Measurements from ENCODE around the gene IL3.

The IL3 gene

GRCh38 chr5:132044207-132044606 lies 16.2 kb upstream of the IL3 start:
- no peak for TF ChIP-seq CTCF (conservative IDR thresholded peaks at IDR 0.05; ENCODE audit: low read depth, low read length)
- H3K4me3 ChIP-seq (ENCODE audit: low read length): no peak overlapping the region
- DNase-seq (ENCODE audit: low read depth): no peak

- no peak overlapping the region for H3K4me3 ChIP-seq (ENCODE audit: low read length)
- no peak for DNase-seq (ENCODE audit: low read depth)
- no peak for TF ChIP-seq CTCF (conservative IDR thresholded peaks at IDR 0.05; ENCODE audit: low read depth, low read length)
These were observed 13.6 kb upstream of the IL3 start for GRCh38 chr5:132046880-132047299.

DNA sequence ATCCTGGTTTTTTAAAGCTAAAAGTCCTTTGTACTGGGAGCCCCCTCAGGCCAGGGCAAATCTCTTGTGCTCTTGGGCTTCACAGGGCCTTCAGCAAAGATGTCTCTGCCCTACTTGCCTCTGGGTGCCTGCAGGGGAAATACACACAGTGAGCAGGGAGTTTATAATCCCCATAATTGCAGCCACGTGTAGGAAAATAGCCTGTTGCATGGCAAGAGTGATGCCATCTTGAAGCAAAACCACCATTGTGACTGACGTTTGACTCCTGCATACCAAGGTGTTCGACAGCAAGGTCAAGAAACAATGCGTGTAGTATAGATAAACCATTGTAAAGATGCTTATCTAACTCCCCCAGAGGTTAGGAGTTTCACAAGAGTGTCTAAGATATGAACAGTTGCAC lies 11.4 kb upstream of the IL3 start:
- TF ChIP-seq CTCF (conservative IDR thresholded peaks at IDR 0.05; ENCODE audit: low read depth, low read length): no peak
- no peak for DNase-seq (ENCODE audit: low read depth)
- H3K4me3 ChIP-seq (ENCODE audit: low read length): no peak overlapping the region

GRCh38 chr5:132049559-132049958 lies 10.9 kb upstream of the IL3 start:
- TF ChIP-seq CTCF (conservative IDR thresholded peaks at IDR 0.05; ENCODE audit: low read depth, low read length): no peak
- no peak for DNase-seq (ENCODE audit: low read depth)
- no peak overlapping the region for H3K4me3 ChIP-seq (ENCODE audit: low read length)

- no peak for TF ChIP-seq CTCF (conservative IDR thresholded peaks at IDR 0.05; ENCODE audit: low read depth, low read length)
- DNase-seq (ENCODE audit: low read depth): no peak
- no peak overlapping the region for H3K4me3 ChIP-seq (ENCODE audit: low read length)
These were observed 10.3 kb upstream of the IL3 start for GRCh38 chr5:132050136-132050535.

DNA sequence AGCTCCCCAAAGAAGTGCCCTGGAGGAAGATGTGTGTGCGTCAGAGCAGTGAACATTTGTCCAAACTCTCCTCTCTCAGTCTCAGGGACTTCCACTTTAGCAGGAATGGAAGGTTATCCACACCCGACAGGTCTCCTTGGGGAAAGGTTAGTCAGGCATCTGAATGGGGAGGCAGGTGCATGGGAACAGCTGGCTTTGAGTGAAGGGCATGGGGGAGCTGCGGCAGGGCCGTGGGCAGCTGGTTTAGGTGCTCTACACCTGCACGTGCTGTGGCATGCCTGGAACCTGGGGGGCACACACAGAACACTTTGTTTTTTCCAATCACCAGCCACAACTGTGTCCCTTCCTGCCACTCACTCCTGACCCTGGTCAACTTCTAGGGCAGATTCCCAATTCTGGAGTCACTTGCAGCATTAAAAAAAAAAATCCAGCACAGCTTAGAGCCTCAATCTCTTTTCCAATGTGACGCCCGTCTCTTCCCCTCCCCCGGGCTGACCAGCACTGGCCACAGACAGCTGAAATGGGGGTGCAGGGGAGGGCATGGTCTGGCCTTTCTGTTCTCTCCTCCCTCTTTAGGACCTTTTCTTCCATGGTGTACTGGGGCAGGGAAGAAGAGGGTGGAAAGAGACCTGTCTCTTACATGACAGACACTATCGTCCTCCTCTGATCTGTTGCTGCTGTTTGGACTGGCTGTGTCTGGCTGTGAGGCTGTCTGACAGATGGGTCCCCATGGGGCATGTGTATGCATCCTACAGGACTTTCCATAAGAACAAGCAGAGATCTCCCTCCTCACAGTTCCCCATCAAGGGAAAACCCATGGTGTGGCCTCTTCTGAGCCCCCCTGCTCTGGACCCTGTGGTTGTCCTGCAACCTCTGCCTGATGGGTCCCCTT lies 9.5 kb upstream of the IL3 start:
- no peak for DNase-seq (ENCODE audit: low read depth)
- no peak overlapping the region for H3K4me3 ChIP-seq (ENCODE audit: low read length)
- no peak for TF ChIP-seq CTCF (conservative IDR thresholded peaks at IDR 0.05; ENCODE audit: low read depth, low read length)

DNA sequence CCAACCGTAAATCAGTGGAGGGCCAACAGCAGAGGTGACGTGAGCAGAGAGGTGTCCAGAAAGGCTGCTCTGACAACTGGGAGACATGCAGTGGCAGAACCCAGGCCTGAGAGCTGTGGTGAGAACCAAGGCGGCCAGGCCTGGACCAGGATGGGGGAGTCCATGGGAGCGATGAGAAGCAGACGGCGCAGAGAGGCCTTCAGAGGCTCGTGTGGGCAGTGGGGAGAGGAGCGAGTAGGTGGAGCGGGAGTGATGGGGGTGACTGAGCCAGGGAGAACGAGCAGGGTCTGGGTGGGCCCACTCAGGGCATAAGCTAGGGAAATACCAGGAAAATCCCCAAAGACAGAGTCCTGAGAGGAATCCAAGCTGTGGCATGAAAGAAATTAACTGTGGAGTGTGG lies 7.9 kb upstream of the IL3 start:
- no peak for DNase-seq (ENCODE audit: low read depth)
- TF ChIP-seq CTCF (conservative IDR thresholded peaks at IDR 0.05; ENCODE audit: low read depth, low read length): no peak
- no peak overlapping the region for H3K4me3 ChIP-seq (ENCODE audit: low read length)
